HL-60 (cell line): ENCODE results near the gene USP40.
A peak's percentile ranks its signal among the peaks of the same experiment; 100 is the strongest.

Source experiments
- DNase-seq, 2 experiments: peaks; one replicate each; pipeline ENCODE4 v3.0.0-alpha.2; 2010 to 2020; ENCODE audit warnings: low read depth in 1 of 2, low spot score in 1 of 2
- H3K27ac ChIP-seq: fragments of 250-450 bp; sonication (Bioruptor Pico); replicated peaks from 2 replicates; pipeline ENCODE4 v1.5.1; 2020; ENCODE audit warnings: mild to moderate bottlenecking, moderate library complexity
- H3K27me3 ChIP-seq: fragments of 250-450 bp; sonication (Bioruptor Pico); 2 replicates; pipeline ENCODE4 v1.5.1; 2021; ENCODE audit warnings: mild to moderate bottlenecking, moderate library complexity; ENCODE audit not compliant: insufficient read depth, poor library complexity, severe bottlenecking
- H3K4me3 ChIP-seq: replicated peaks from 2 replicates; pipeline ENCODE4 v1.5.1; 2011; ENCODE audit warnings: mild to moderate bottlenecking, control low read depth, low read length; ENCODE audit not compliant: insufficient read depth
- CTCF ChIP-seq: IDR thresholded peaks from one replicate; pipeline ENCODE4 v1.5.1; 2011; ENCODE audit warnings: low read length, control low read depth, inconsistent platforms; ENCODE audit not compliant: insufficient read depth
- GABPA ChIP-seq: IDR thresholded peaks from 2 replicates; pipeline ENCODE4 v1.6.1; 2012; ENCODE audit warnings: low read depth
- POLR2AphosphoS5 ChIP-seq: IDR thresholded peaks from 2 replicates; pipeline ENCODE4 v1.6.1; 2012; ENCODE audit warnings: low read depth
- REST ChIP-seq: IDR thresholded peaks from 2 replicates; pipeline ENCODE4 v1.6.1; 2012; ENCODE audit warnings: low read depth; ENCODE audit not compliant: insufficient replicate concordance
- SPI1 ChIP-seq: IDR thresholded peaks from 2 replicates; pipeline ENCODE4 v1.6.1; 2012; ENCODE audit warnings: low read depth, mild to moderate bottlenecking, borderline replicate concordance

The USP40 gene

GRCh38 chr2:233445152-233445830 lies 121.3 kb downstream of the USP40 start:
- TF ChIP-seq REST (no peak), POLR2AphosphoS5 (no peak), SPI1 (no peak), CTCF (no peak), GABPA (no peak)
- Histone ChIP-seq H3K4me3 (no peak overlapping the region), H3K27ac (no peak overlapping the region), H3K27me3 (no peaks in the 10 kb centered on the region)
- no peak for DNase-seq

- TF ChIP-seq REST (no peak), GABPA (no peak), SPI1 (no peak), CTCF (no peak), POLR2AphosphoS5 (no peak)
- Histone ChIP-seq H3K27me3 (no peaks in the 10 kb centered on the region), H3K27ac (no peak overlapping the region), H3K4me3 (no peak overlapping the region)
- no peak for DNase-seq
Observed at GRCh38 chr2:233444501-233444900, 122.1 kb downstream of the USP40 start.

- no peak for TF ChIP-seq REST
- peak; percentile 67 for TF ChIP-seq CTCF
- H3K4me3 ChIP-seq: no peak overlapping the region
- peak; percentile 31 to 72 for DNase-seq
- no peak overlapping the region for H3K27ac ChIP-seq
- H3K27me3 ChIP-seq: no peaks in the 10 kb centered on the region
Observed at GRCh38 chr2:233443511-233444183, 122.9 kb downstream of the USP40 start.
